ENCODE measurements around the gene ZGLP1. TPM values are rescaled to one million over a fixed set of nuclear protein-coding genes. Genes with fewer than 3 reads are reported as not detected.
A peak's percentile ranks its signal among the peaks of the same experiment; 100 is the strongest.

Gene ZGLP1
- total and polyA plus RNA-seq, 2 of the 13 experiments (the other 11 are each of a cell fraction or from before 2014, with no cell fraction given): 2.4 to 3.0 TPM

GRCh38 chr19:10284960-10285278 lies 24.7 kb downstream of the ZGLP1 start:
- H3K4me3 ChIP-seq (replicated peaks in 1 of 3; ENCODE audit: insufficient read depth in 1 of 3, low read depth in 2 of 3, low read length in 3 of 3): no peak overlapping the region
- TF ChIP-seq ZBTB33 (CRISPR knock-in tag; IDR thresholded peaks at IDR 0.05) (0 out of 2 replicates have a peak, but pooled peaks have one; percentile 29), ZNF691 (CRISPR knock-in tag; IDR thresholded peaks at IDR 0.05; ENCODE audit: borderline replicate concordance, low read depth) (no peak)
- 97% methylated on average over 12 of the region's 13 CpGs for WGBS (ENCODE audit: low lambda C conversion rate)
- BruUV-seq (replicated peaks): no TSS peak
- FAIRE-seq (no peak), ATAC-seq (no peak), DNase-seq (ENCODE audit: low spot score) (no peak)
- CTCF ChIA-PET (ENCODE audit: low intra/inter-chr PET ratio, low total read pairs): no interaction called here
- H3K4me2 ChIP-seq (ENCODE audit: low read depth, low read length): no peak overlapping the region
- no peak overlapping the region for H2AFZ ChIP-seq (ENCODE audit: low read length)
- H4K20me1 ChIP-seq (ENCODE audit: insufficient read depth, low read length): 0 out of 2 replicates have a peak, but pooled peaks cover 6% of the 10 kb centered on the region
- H3K27ac ChIP-seq (ENCODE audit: extremely low read length, insufficient read depth, low read length): no peak overlapping the region
- POLR2A ChIA-PET: interaction anchor here (1.0 to 2.1 kb wide), 2 partner anchors 14 to 26 kb away, joined by 3 to 9 read pairs; partner anchors contain the start of gene ICAM1
- no peaks in the 10 kb centered on the region for H3K9me3 ChIP-seq (ENCODE audit: low read length)
- H3K9ac ChIP-seq (ENCODE audit: insufficient read depth, low read depth, low read length): no peak overlapping the region
- no peaks in the 10 kb centered on the region for H3K79me2 ChIP-seq (ENCODE audit: insufficient read depth, low read length)
- in situ Hi-C loops (cut with HindIII; ENCODE audit: extremely low pct_ligation_motif_present, low pct_unique_long_range_greater_than_20kb) (no loop called here), intact Hi-C loops (cut with micrococcal nuclease; ENCODE audit: unreplicated experiment) (no loop called here)
- peaks cover 19 to 28% of the 10 kb centered on the region in 2 experiments for H3K36me3 ChIP-seq (replicated peaks in 1 of 2; ENCODE audit: control insufficient read depth in 1 of 2, insufficient read depth in 2 of 2, low read length in 2 of 2)
- peaks cover 0 to under 1% of the 10 kb centered on the region in 2 experiments; a peak in 1 of 5 replicates for H3K27me3 ChIP-seq (ENCODE audit: control insufficient read depth in 1 of 2, insufficient read depth in 2 of 2, low read length in 2 of 2)
- peaks cover 48% of the 10 kb centered on the region for H3K4me1 ChIP-seq (ENCODE audit: insufficient read depth, low read length)

GRCh38 chr19:10284065-10284959 lies 25.3 kb downstream of the ZGLP1 start:
- no peaks in the 10 kb centered on the region for H3K27me3 ChIP-seq (ENCODE audit: control insufficient read depth in 1 of 2, insufficient read depth in 2 of 2, low read length in 2 of 2)
- H3K4me3 ChIP-seq (replicated peaks in 1 of 3; ENCODE audit: insufficient read depth in 1 of 3, low read depth in 2 of 3, low read length in 3 of 3): no peak overlapping the region
- in situ Hi-C loops (cut with HindIII; ENCODE audit: extremely low pct_ligation_motif_present, low pct_unique_long_range_greater_than_20kb) (no loop called here), intact Hi-C loops (cut with micrococcal nuclease; ENCODE audit: unreplicated experiment) (no loop called here)
- no peak overlapping the region for H3K27ac ChIP-seq (ENCODE audit: extremely low read length, insufficient read depth, low read length)
- H3K36me3 ChIP-seq (replicated peaks in 1 of 2; ENCODE audit: control insufficient read depth in 1 of 2, insufficient read depth in 2 of 2, low read length in 2 of 2): peaks cover 22 to 32% of the 10 kb centered on the region in 2 experiments
- POLR2A ChIA-PET: interaction anchor here (2.1 kb wide), 1 partner anchor 13 kb away, joined by 9 read pairs; the partner anchor contains the start of gene ICAM1
- DNase-seq (ENCODE audit: low spot score) (no peak), ATAC-seq (no peak), FAIRE-seq (no peak)
- WGBS (ENCODE audit: low lambda C conversion rate): over 99% methylated on average over 25 of the region's 34 CpGs
- H2AFZ ChIP-seq (ENCODE audit: low read length): no peak overlapping the region
- no peaks in the 10 kb centered on the region for H3K79me2 ChIP-seq (ENCODE audit: insufficient read depth, low read length)
- no TSS peak for BruUV-seq (replicated peaks)
- no peak overlapping the region for H3K9ac ChIP-seq (ENCODE audit: insufficient read depth, low read depth, low read length)
- 0 out of 2 replicates have a peak, but pooled peaks cover 6% of the 10 kb centered on the region for H4K20me1 ChIP-seq (ENCODE audit: insufficient read depth, low read length)
- CTCF ChIA-PET (ENCODE audit: low intra/inter-chr PET ratio, low total read pairs): no interaction called here
- H3K4me1 ChIP-seq (ENCODE audit: insufficient read depth, low read length): peaks cover 44% of the 10 kb centered on the region
- H3K4me2 ChIP-seq (ENCODE audit: low read depth, low read length): no peak overlapping the region
- no peaks in the 10 kb centered on the region for H3K9me3 ChIP-seq (ENCODE audit: low read length)
- TF ChIP-seq CENPX (CRISPR knock-in tag; IDR thresholded peaks at IDR 0.05): no peak
- no peak for TF ChIP-seq NCOA1 (CRISPR knock-in tag; IDR thresholded peaks at IDR 0.05)
- TF ChIP-seq FOXP1 (IDR thresholded peaks at IDR 0.05): no peak
- TF ChIP-seq FOXP1 (CRISPR knock-in tag; IDR thresholded peaks at IDR 0.05): no peak
- no peak for TF ChIP-seq PHF20 (CRISPR knock-in tag; IDR thresholded peaks at IDR 0.05)
- TF ChIP-seq ZNF282 (IDR thresholded peaks at IDR 0.05; ENCODE audit: partially characterized antibody): no peak
- TF ChIP-seq SNAPC5 (CRISPR knock-in tag; IDR thresholded peaks at IDR 0.05; ENCODE audit: borderline replicate concordance): no peak
- TF ChIP-seq NFE2L1 (CRISPR knock-in tag; IDR thresholded peaks at IDR 0.05; ENCODE audit: borderline replicate concordance): no peak
- 0 out of 2 replicates have a peak, but pooled peaks have one; percentile 14 for TF ChIP-seq RBFOX2 (IDR thresholded peaks at IDR 0.05; ENCODE audit: low read depth, low read length)
- TF ChIP-seq ARID3A (IDR thresholded peaks at IDR 0.05; ENCODE audit: low read depth, low read length): no peak

All from HepG2 (cell line).